IMR-90 (cell line): ENCODE measurements around the gene HS6ST2. TPM values are rescaled to one million over a fixed set of nuclear protein-coding genes. Genes with fewer than 3 reads are reported as not detected.

Experiments
- ATAC-seq: fragments of 200-7000 bp; cut with Tn5 transposase; 2 replicates; pipeline ENCODE4 v1.9.1; 2020; ENCODE audit warnings: low read depth, mild to moderate bottlenecking, moderate library complexity
- BruUV-seq: library from RNA; stranded (reverse); fragments of 400-500 nt; replicated peaks from 2 replicates; lab custom pipeline; 2021; lab: Mats Ljungman, UMichigan
- CTCF ChIA-PET: fragments of 300-600 bp; formaldehyde crosslinking; extraction: SDS; loops from one replicate; lab custom pipeline; 2021; ENCODE audit warnings: antibody characterized with exemption; lab: Yijun Ruan, JAX
- POLR2A ChIA-PET: fragments of 300-600 bp; sonication (Branson Sonifier 250); formaldehyde crosslinking; loops from one replicate; lab custom pipeline; 2022; ENCODE audit warnings: antibody characterized with exemption; ENCODE audit not compliant: unreplicated experiment; lab: Charles Lee
- DNase-seq: peaks from one replicate; pipeline ENCODE4 v3.0.0; 2013
- H2AFZ ChIP-seq: replicated peaks from 2 replicates; pipeline ENCODE3; 2013; ENCODE audit warnings: low read length, mild to moderate bottlenecking; ENCODE audit not compliant: poor library complexity
- H2AK5ac ChIP-seq: 2 replicates; pipeline ENCODE4 v1.6.1; 2013; ENCODE audit warnings: low read depth, low read length, inconsistent platforms
- H2AK9ac ChIP-seq: replicated peaks from 2 replicates; pipeline ENCODE3; 2013; ENCODE audit warnings: mild to moderate bottlenecking, low read depth, low read length, moderate library complexity; ENCODE audit not compliant: poor library complexity
- H2BK120ac ChIP-seq: 2 replicates; pipeline ENCODE4 v1.6.1; 2013; ENCODE audit warnings: low read depth, low read length, inconsistent platforms
- H2BK15ac ChIP-seq: 3 replicates; pipeline ENCODE4 v1.6.1; 2013; ENCODE audit warnings: low read depth, low read length, inconsistent platforms
- H2BK20ac ChIP-seq: 2 replicates; pipeline ENCODE4 v1.6.1; 2013; ENCODE audit warnings: low read depth, mild to moderate bottlenecking, inconsistent platforms, low read length, moderate library complexity
- H2BK5ac ChIP-seq: 2 replicates; pipeline ENCODE4 v1.6.1; 2013; ENCODE audit warnings: mild to moderate bottlenecking, low read depth, low read length, inconsistent platforms; ENCODE audit not compliant: poor library complexity, severe bottlenecking
- H3K14ac ChIP-seq: replicated peaks from 2 replicates; pipeline ENCODE4 v1.6.1; 2013; ENCODE audit warnings: low read depth, low read length, inconsistent platforms
- H3K18ac ChIP-seq: 2 replicates; pipeline ENCODE4 v1.6.1; 2013; ENCODE audit warnings: low read depth, low read length, control low read depth
- H3K23ac ChIP-seq: 2 replicates; pipeline ENCODE4 v1.6.1; 2013; ENCODE audit warnings: low read depth, low read length, inconsistent platforms
- H3K27ac ChIP-seq: 2 replicates; pipeline ENCODE4 v1.5.1; 2013; ENCODE audit warnings: mild to moderate bottlenecking, control low read depth, low read length; ENCODE audit not compliant: insufficient read depth
- H3K27me3 ChIP-seq: 2 replicates; pipeline ENCODE4 v1.6.1; 2013; ENCODE audit warnings: low read length; ENCODE audit not compliant: control insufficient read depth, insufficient read depth
- H3K36me3 ChIP-seq: 2 replicates; pipeline ENCODE4 v1.6.1; 2013; ENCODE audit warnings: low read length, mixed read lengths; ENCODE audit not compliant: control insufficient read depth, insufficient read depth
- H3K4ac ChIP-seq: 2 replicates; pipeline ENCODE4 v1.6.1; 2013; ENCODE audit warnings: low read depth, low read length, inconsistent platforms
- H3K4me1 ChIP-seq: 2 replicates; pipeline ENCODE4 v1.6.1; 2013; ENCODE audit warnings: low read length, mixed read lengths; ENCODE audit not compliant: control insufficient read depth, insufficient read depth
- H3K4me2 ChIP-seq: 2 replicates; pipeline ENCODE4 v1.6.1; 2013; ENCODE audit warnings: low read depth, mild to moderate bottlenecking, control low read depth, low read length, moderate library complexity
- H3K4me3 ChIP-seq: 2 replicates; pipeline ENCODE4 v1.5.1; 2013; ENCODE audit warnings: low read depth, mild to moderate bottlenecking, control low read depth, low read length, moderate library complexity; ENCODE audit not compliant: insufficient read depth
- H3K56ac ChIP-seq: 2 replicates; pipeline ENCODE4 v1.6.1; 2013; ENCODE audit warnings: low read length, inconsistent platforms; ENCODE audit not compliant: insufficient read depth; ENCODE audit errors: extremely low read depth
- H3K79me1 ChIP-seq, 2 experiments: 2 replicates each; pipeline ENCODE4 v1.6.1; 2013; ENCODE audit warnings: low read length in 2 of 2, inconsistent platforms in 1 of 2, low read depth in 1 of 2
- H3K9ac ChIP-seq: 2 replicates; pipeline ENCODE4 v1.6.1; 2013; ENCODE audit warnings: low read depth, low read length, control low read depth
- H3K9me1 ChIP-seq: 2 replicates; pipeline ENCODE4 v1.6.1; 2013; ENCODE audit warnings: low read length, inconsistent platforms; ENCODE audit not compliant: insufficient read depth
- H3K9me3 ChIP-seq: 2 replicates; pipeline ENCODE4 v1.6.1; 2013; ENCODE audit warnings: low read length; ENCODE audit not compliant: control insufficient read depth, insufficient read depth
- H4K20me1 ChIP-seq: 2 replicates; pipeline ENCODE4 v1.6.1; 2013; ENCODE audit warnings: low read length, inconsistent platforms; ENCODE audit not compliant: insufficient read depth
- H4K5ac ChIP-seq: 2 replicates; pipeline ENCODE4 v1.6.1; 2013; ENCODE audit warnings: mild to moderate bottlenecking, low read depth, low read length, control low read depth
- H4K8ac ChIP-seq, 2 experiments: 2 replicates each; pipeline ENCODE4 v1.6.1; 2013; ENCODE audit warnings: low read depth in 2 of 2, low read length in 2 of 2, control low read depth in 1 of 2, inconsistent platforms in 1 of 2
- H4K91ac ChIP-seq: 2 replicates; pipeline ENCODE4 v1.6.1; 2013; ENCODE audit warnings: low read depth, low read length, inconsistent platforms; ENCODE audit not compliant: insufficient read depth
- CEBPB ChIP-seq: IDR thresholded peaks from 2 replicates; pipeline ENCODE4 v1.6.1; 2012; ENCODE audit warnings: low read depth, low read length, improper control_type of control experiment
- CTCF ChIP-seq: conservative IDR thresholded peaks from 2 replicates; pipeline ENCODE4 v1.5.1; 2012; ENCODE audit warnings: mild to moderate bottlenecking, low read depth, low read length, improper control_type of control experiment
- MAZ ChIP-seq: IDR thresholded peaks from 2 replicates; pipeline ENCODE4 v1.6.1; 2012; ENCODE audit warnings: low read depth, mild to moderate bottlenecking, low read length, improper control_type of control experiment, moderate library complexity, borderline replicate concordance
- MXI1 ChIP-seq: IDR thresholded peaks from 2 replicates; pipeline ENCODE4 v1.6.1; 2012; ENCODE audit warnings: low read depth, mild to moderate bottlenecking, low read length, moderate library complexity, borderline replicate concordance
- RAD21 ChIP-seq: IDR thresholded peaks from 2 replicates; pipeline ENCODE4 v1.6.1; 2012; ENCODE audit warnings: low read length, improper control_type of control experiment
- WGBS, 2 experiments: methylation state at CpG; one replicate each; pipeline versions ENCODE4 v1.1.5 to v1.1.7; 2013; ENCODE audit warnings: missing lambda C conversion rate in 2 of 2; ENCODE audit not compliant: insufficient read length in 1 of 2; ENCODE audit errors: extremely low coverage in 2 of 2; 5-methylcytosine and 5-hydroxymethylcytosine counted together
- dilution Hi-C: fragments of 300-500 bp; cut with HindIII; formaldehyde crosslinking; loops from one replicate; pipeline ENCODE4 v1.14.3; 2018; ENCODE audit warnings: low sequenced_read_pairs; ENCODE audit not compliant: unreplicated experiment
- in situ Hi-C: fragments of 300-500 bp; cut with MboI; formaldehyde crosslinking; loops from 3 replicates; pipeline ENCODE4 v1.14.3; 2019; ENCODE audit warnings: low sequenced_read_pairs, inconsistent platforms, mixed read lengths
- intact Hi-C: fragments of 100-400 bp; cut with micrococcal nuclease; formaldehyde crosslinking; loops from 2 replicates; pipeline ENCODE4 v1.10.0; 2022
- polyA plus RNA-seq, 3 experiments: library from polyadenylated mRNA; depleted of rRNA; stranded (reverse); fragments of >200 nt; gene quantifications; 2 replicates each; pipeline ENCODE4 v1.2.3, GENCODE V29; 2012; ENCODE audit warnings: low replicate concordance in 1 of 3
- total RNA-seq: library from RNA; depleted of rRNA; stranded (reverse); fragments of >200 nt; gene quantifications from 2 replicates; pipeline ENCODE4 v1.2.3, GENCODE V29; 2012
- TF ChIP-seq, protein P1 (sequence below): fragments of 150-350 bp; IDR thresholded peaks from 2 replicates; pipeline ENCODE4 v1.6.1; 2017; ENCODE audit warnings: mild to moderate bottlenecking, antibody characterized with exemption, low read length, low read depth

HS6ST2 gene
- total and polyA plus RNA-seq, 2 of the 4 experiments (the other 2 are of a cell fraction): not detected

DNA sequence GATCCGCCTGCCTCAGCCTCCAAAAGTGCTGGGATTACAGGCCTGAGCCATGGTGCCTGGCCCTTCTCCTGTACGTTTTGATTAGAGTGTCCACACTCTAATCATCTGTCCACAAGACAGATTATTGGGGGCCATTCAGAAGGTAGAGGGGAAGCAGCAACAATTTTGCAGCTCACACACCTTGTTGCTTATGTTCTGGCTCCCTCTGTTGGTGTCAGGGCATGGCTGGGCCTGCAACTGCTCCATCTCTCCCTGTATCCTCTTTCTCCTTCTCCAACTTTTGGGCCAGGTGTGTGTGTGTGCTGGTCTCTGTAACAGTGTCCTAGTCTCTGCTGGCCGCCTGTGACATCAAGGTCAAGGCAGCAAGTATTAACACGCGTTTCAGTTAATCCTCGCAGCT is 344.1 kb downstream of the HS6ST2 start:
- no TSS peak for BruUV-seq
- CTCF ChIA-PET: interaction anchor here (0.6 to 2.2 kb wide), 2 partner anchors 383 to 522 kb away, joined by 3 to 5 read pairs; no protein-coding TSS in a partner anchor
- in situ Hi-C loops: no loop called here

More for the DNA sequence above, 344.1 kb downstream of the HS6ST2 start:
- no peak overlapping the region for H4K5ac ChIP-seq
- TF ChIP-seq MAZ (no peak), CTCF (0 out of 2 replicates have a peak, but pooled peaks have one; percentile 28), RAD21 (peak; percentile 31; the same call in 1 of the 2 replicates), CEBPB (no peak), MXI1 (no peak)
- TF ChIP-seq, protein P1, sequence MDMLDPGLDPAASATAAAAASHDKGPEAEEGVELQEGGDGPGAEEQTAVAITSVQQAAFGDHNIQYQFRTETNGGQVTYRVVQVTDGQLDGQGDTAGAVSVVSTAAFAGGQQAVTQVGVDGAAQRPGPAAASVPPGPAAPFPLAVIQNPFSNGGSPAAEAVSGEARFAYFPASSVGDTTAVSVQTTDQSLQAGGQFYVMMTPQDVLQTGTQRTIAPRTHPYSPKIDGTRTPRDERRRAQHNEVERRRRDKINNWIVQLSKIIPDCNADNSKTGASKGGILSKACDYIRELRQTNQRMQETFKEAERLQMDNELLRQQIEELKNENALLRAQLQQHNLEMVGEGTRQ: no peak
- no peak overlapping the region for H3K9ac ChIP-seq
- H2AK5ac ChIP-seq: no peak overlapping the region
- intact Hi-C loops (loop anchor here (5.0 kb wide), 1 partner anchor 772 kb away; no protein-coding TSS in a partner anchor), dilution Hi-C loops (no loop called here)
- no peak overlapping the region for H3K4me2 ChIP-seq
- no peak overlapping the region for H3K18ac ChIP-seq
- no peaks in the 10 kb centered on the region for H3K4me1 ChIP-seq
- no peaks in the 10 kb centered on the region for H3K79me1 ChIP-seq
- H2BK20ac ChIP-seq: no peak overlapping the region
- no peaks in the 10 kb centered on the region for H3K9me3 ChIP-seq
- H4K91ac ChIP-seq: no peak overlapping the region
- WGBS, 2 experiments: no CpG with 5 or more reads among the region's 6 CpGs
- no peak overlapping the region for H3K23ac ChIP-seq
- no peak overlapping the region for H3K14ac ChIP-seq
- H4K20me1 ChIP-seq: no peaks in the 10 kb centered on the region
- H2BK5ac ChIP-seq: no peak overlapping the region
- no peaks in the 10 kb centered on the region for H3K9me1 ChIP-seq
- H3K56ac ChIP-seq: no peak overlapping the region
- no peak overlapping the region for H3K4ac ChIP-seq
- H2BK15ac ChIP-seq: no peak overlapping the region
- no peak for DNase-seq
- no peak overlapping the region for H3K4me3 ChIP-seq
- peaks cover 3% of the 10 kb centered on the region for H3K27me3 ChIP-seq
- H4K8ac ChIP-seq: no peak overlapping the region
- H3K27ac ChIP-seq: no peak overlapping the region
- H2AFZ ChIP-seq: no peak overlapping the region
- no peak for ATAC-seq
- POLR2A ChIA-PET: no interaction called here
- H2BK120ac ChIP-seq: no peak overlapping the region
- H3K36me3 ChIP-seq: no peaks in the 10 kb centered on the region
- no peak overlapping the region for H2AK9ac ChIP-seq
